SK-N-SH (cell line): ENCODE data around the gene PPIF. TPM values are rescaled to one million over a fixed set of nuclear protein-coding genes. Genes with fewer than 3 reads are reported as not detected.

Experiments used
- CTCF ChIA-PET: fragments of 300-600, 350-600 bp; formaldehyde crosslinking; extraction: SDS; loops from one replicate; lab custom pipeline; 2021; lab: Yijun Ruan, JAX
- POLR2A ChIA-PET: fragments of 350-600 bp; sonication (Branson Sonifier 250); formaldehyde crosslinking; extraction: SDS; loops from one replicate; lab custom pipeline; 2020; ENCODE audit warnings: antibody characterized with exemption, inconsistent platforms; lab: Yijun Ruan, JAX
- DNase-seq: peaks from one replicate; pipeline ENCODE4 v3.0.0; 2012
- H2AFZ ChIP-seq: fragments of 200-600 bp; sonication (generic); 2 replicates; pipeline ENCODE4 v1.8.1; 2016; ENCODE audit warnings: antibody characterized with exemption, mild to moderate bottlenecking, low read depth
- H3F3A ChIP-seq: fragments of 200-600 bp; sonication (generic); replicated peaks from 2 replicates; pipeline ENCODE3; 2016; ENCODE audit warnings: antibody characterized with exemption, mild to moderate bottlenecking; ENCODE audit not compliant: insufficient read depth
- H3K27ac ChIP-seq, 2 experiments: fragments of 200-500 bp in 1 of 2; fragments of 200-600 bp in 1 of 2; sonication (Bioruptor generic) in 1 of 2; sonication (generic), shearing (Covaris generic) in 1 of 2; 2 replicates each; pipeline versions ENCODE4 v1.5.1 to v1.6.1; 2014 to 2016; ENCODE audit warnings: low read depth in 2 of 2, inconsistent platforms in 1 of 2, low read length in 1 of 2, mild to moderate bottlenecking in 1 of 2, mixed read lengths in 1 of 2
- H3K27me3 ChIP-seq: fragments of 200-600 bp; sonication (generic), shearing (Covaris generic); 2 replicates; pipeline ENCODE4 v1.6.1; 2016; ENCODE audit warnings: mixed run types; ENCODE audit not compliant: insufficient read depth
- H3K36me3 ChIP-seq, 2 experiments: fragments of 200-500 bp in 1 of 2; fragments of 200-600 bp in 1 of 2; sonication (Bioruptor generic) in 1 of 2; sonication (generic) in 1 of 2; replicated peaks in 1 of 2; 2 replicates each; pipeline versions ENCODE3 to v1.5.1; 2014 to 2016; ENCODE audit warnings: low read length in 1 of 2, mild to moderate bottlenecking in 1 of 2; ENCODE audit not compliant: insufficient read depth in 2 of 2, control insufficient read depth in 1 of 2
- H3K4me1 ChIP-seq, 2 experiments: fragments of 200-500 bp in 1 of 2; fragments of 200-600 bp in 1 of 2; sonication (Bioruptor generic) in 1 of 2; sonication (generic), shearing (Covaris generic) in 1 of 2; 2 replicates each; pipeline versions ENCODE4 v1.5.1 to v1.6.1; 2014 to 2016; ENCODE audit warnings: low read depth in 1 of 2, low read length in 1 of 2, mixed run types in 1 of 2; ENCODE audit not compliant: insufficient read depth in 2 of 2, control insufficient read depth in 1 of 2
- H3K4me2 ChIP-seq: fragments of 200-600 bp; sonication (generic), shearing (Covaris generic); 2 replicates; pipeline ENCODE4 v1.6.1; 2017; ENCODE audit warnings: mixed run types
- H3K4me3 ChIP-seq, 2 experiments: fragments of 200-500 bp in 1 of 2; fragments of 200-600 bp in 1 of 2; sonication (Bioruptor generic) in 1 of 2; sonication (generic), shearing (Covaris generic) in 1 of 2; 2 replicates each; pipeline versions ENCODE4 v1.5.1 to v1.8.1; 2014 to 2016; ENCODE audit warnings: low read depth in 2 of 2, inconsistent platforms in 1 of 2, low read length in 1 of 2, mild to moderate bottlenecking in 1 of 2, mixed read lengths in 1 of 2, moderate library complexity in 1 of 2
- H3K79me2 ChIP-seq: fragments of 200-600 bp; sonication (generic); 2 replicates; pipeline ENCODE4 v1.8.1; 2017; ENCODE audit warnings: mild to moderate bottlenecking; ENCODE audit not compliant: insufficient read depth
- H3K9ac ChIP-seq: fragments of 200-600 bp; sonication (generic); 2 replicates; pipeline ENCODE4 v1.6.1; 2017; ENCODE audit warnings: mixed run types
- H3K9me2 ChIP-seq: fragments of 200-600 bp; sonication (generic); 2 replicates; pipeline ENCODE4 v1.6.1; 2017; ENCODE audit warnings: mixed run types
- H3K9me3 ChIP-seq: fragments of 200-600 bp; sonication (generic); 2 replicates; pipeline ENCODE4 v1.6.1; 2017; ENCODE audit warnings: mixed run types, mild to moderate bottlenecking, moderate library complexity
- H4K20me1 ChIP-seq: fragments of 200-600 bp; sonication (generic); 2 replicates; pipeline ENCODE4 v1.6.1; 2017; ENCODE audit warnings: mild to moderate bottlenecking, mixed run types; ENCODE audit not compliant: insufficient read depth
- EZH2phosphoT487 ChIP-seq: fragments of 200-600 bp; sonication (generic); IDR thresholded peaks from 2 replicates; pipeline ENCODE4 v1.6.1; 2017; ENCODE audit warnings: low read depth, mixed run types, mild to moderate bottlenecking, antibody characterized with exemption, moderate library complexity, borderline replicate concordance
- IRF3 ChIP-seq: fragments of 150-350 bp; IDR thresholded peaks from 2 replicates; pipeline ENCODE4 v1.6.1; 2016; ENCODE audit warnings: mild to moderate bottlenecking, low read depth, low read length
- JUND ChIP-seq: IDR thresholded peaks from 2 replicates; pipeline ENCODE4 v1.4.0; 2012
- MXI1 ChIP-seq: IDR thresholded peaks from 2 replicates; pipeline ENCODE4 v1.6.1; 2012; ENCODE audit warnings: mild to moderate bottlenecking, low read depth, low read length, improper control_type of control experiment
- POLR2AphosphoS5 ChIP-seq: IDR thresholded peaks from 2 replicates; pipeline ENCODE4 v1.6.1; 2012; ENCODE audit warnings: low read depth, low read length
- RAD21 ChIP-seq: IDR thresholded peaks from 2 replicates; pipeline ENCODE4 v1.6.1; 2012; ENCODE audit warnings: mild to moderate bottlenecking, low read length
- RCOR1 ChIP-seq: fragments of 150-350 bp; IDR thresholded peaks from 2 replicates; pipeline ENCODE4 v1.6.1; 2017; ENCODE audit warnings: antibody characterized with exemption, low read length
- RXRA ChIP-seq: IDR thresholded peaks from 2 replicates; pipeline ENCODE4 v1.4.0; 2012; ENCODE audit warnings: low read depth, mild to moderate bottlenecking, borderline replicate concordance
- TAF1 ChIP-seq: IDR thresholded peaks from 2 replicates; pipeline ENCODE4 v1.6.1; 2012; ENCODE audit warnings: low read depth, mild to moderate bottlenecking, low read length, moderate library complexity, borderline replicate concordance
- TEAD4 ChIP-seq: IDR thresholded peaks from 2 replicates; pipeline ENCODE4 v1.4.0; 2012; ENCODE audit warnings: mild to moderate bottlenecking, borderline replicate concordance; ENCODE audit not compliant: insufficient read depth
- USF1 ChIP-seq: IDR thresholded peaks from 2 replicates; pipeline ENCODE4 v1.4.0; 2012; ENCODE audit warnings: low read depth, borderline replicate concordance
- ZBTB33 ChIP-seq: IDR thresholded peaks from 2 replicates; pipeline ENCODE4 v1.4.0; 2012; ENCODE audit warnings: low read depth, borderline replicate concordance
- WGBS: methylation state at CpG from one replicate; pipeline ENCODE4 v1.1.6; 2017; ENCODE audit warnings: low lambda C conversion rate; 5-methylcytosine and 5-hydroxymethylcytosine counted together
- polyA plus RNA-seq, 3 experiments: library from polyadenylated mRNA; depleted of rRNA; stranded (reverse); fragments of >200 nt; gene quantifications; 2 replicates each; pipeline ENCODE4 v1.2.3, GENCODE V29; 2012

Gene PPIF
- polyA plus RNA-seq, 1 of the 3 experiments (the other 2 are of a cell fraction), result 85.9 TPM

GRCh38 chr10:79376751-79377556 lies 29.7 kb downstream of the PPIF start:
- TF ChIP-seq EZH2phosphoT487, result no peak
- no peak for TF ChIP-seq TEAD4
- no peak for TF ChIP-seq ZBTB33
- no peak for TF ChIP-seq TAF1
- no peak for TF ChIP-seq JUND
- no peak for TF ChIP-seq MXI1
- TF ChIP-seq IRF3, result no peak
- no peak for TF ChIP-seq POLR2AphosphoS5
- TF ChIP-seq USF1, result no peak
- TF ChIP-seq RXRA, result no peak
- no peak for TF ChIP-seq RCOR1
- no peak for TF ChIP-seq RAD21
- Histone ChIP-seq H3K79me2 (no peaks in the 10 kb centered on the region), H3K4me1 (peaks cover 11% of the 10 kb centered on the region in 2 experiments; a peak in 2 of 4 replicates), H3K27ac (no peak overlapping the region), H3K4me3 (no peak overlapping the region), H3K9ac (no peak overlapping the region), H3K9me3 (no peaks in the 10 kb centered on the region), H2AFZ (no peak overlapping the region), H3K9me2 (no peaks in the 10 kb centered on the region), H3K4me2 (no peak overlapping the region), H3F3A (peaks cover 13% of the 10 kb centered on the region), H3K27me3 (no peaks in the 10 kb centered on the region), H3K36me3 (no peaks in the 10 kb centered on the region), H4K20me1 (no peaks in the 10 kb centered on the region)
- POLR2A ChIA-PET, result interaction anchor here (0.6 kb wide), 1 partner anchor 106 kb away, joined by 4 read pairs; no protein-coding TSS in a partner anchor
- DNase-seq, result no peak
- WGBS, result 87% methylated on average over 10 of the region's 12 CpGs
- CTCF ChIA-PET, result interaction anchor here (1.0 to 5.7 kb wide), 3 partner anchors 12 to 92 kb away, joined by 3 to 75 read pairs (median 45); no protein-coding TSS in a partner anchor
